Stimulated activated CD8-positive, alpha-beta memory T cell treated with anti-CD3 and anti-CD28 coated beads, Interleukin-15, amount 100 ng/mL, for 1 hour (primary cell): Measurements from ENCODE around the gene XIRP2.
"Not testable (repeated sequence)": the region's sequence is repeated elsewhere in the genome, so short reads cannot be mapped to it uniquely, and the experiment has no call there.

Experiments
- DNase-seq: peaks from one replicate; pipeline ENCODE4 v3.0.0-alpha.2; 2020; ENCODE audit warnings: low read depth

XIRP2 gene

DNA sequence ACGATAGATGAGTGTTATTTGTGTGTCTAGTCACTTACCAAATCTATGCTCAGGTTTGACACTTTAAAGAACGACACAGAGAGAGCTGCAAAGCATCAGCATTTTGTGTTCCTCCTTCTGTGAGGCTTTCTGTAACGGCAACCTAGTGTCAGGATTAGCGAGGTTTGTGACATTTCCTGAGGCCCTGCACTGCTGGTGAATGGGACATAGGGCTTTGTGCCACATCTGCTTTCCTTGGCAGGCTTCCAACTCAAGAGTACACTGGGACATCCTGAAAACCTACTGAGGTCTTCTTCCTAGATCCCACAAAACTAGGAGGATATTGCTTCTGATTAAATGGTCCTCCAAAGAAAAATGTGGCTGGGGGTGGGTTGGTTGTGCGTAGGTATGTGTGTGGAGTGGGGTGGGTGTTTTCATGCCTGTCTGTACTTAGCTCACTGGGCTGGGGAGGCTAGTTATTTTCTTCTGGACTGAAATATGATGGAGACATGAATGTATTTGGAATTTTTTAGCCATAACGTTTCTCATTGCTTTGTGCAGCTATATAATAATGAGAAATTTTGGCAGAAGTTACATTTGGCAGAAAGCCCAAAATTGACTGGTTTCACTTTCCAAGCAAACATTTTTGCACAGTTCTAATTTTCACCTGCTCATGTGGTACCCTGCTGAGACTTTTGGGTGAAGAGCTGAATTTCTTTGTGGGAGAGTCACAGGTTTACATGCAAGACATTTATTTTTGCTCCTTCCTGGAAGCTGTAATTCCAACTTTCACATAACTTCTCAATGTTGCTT lies 308.4 kb downstream of the XIRP2 start:
- no peak for DNase-seq

GRCh38 chr2:167198009-167198408 lies 309.7 kb downstream of the XIRP2 start:
- no peak for DNase-seq

DNA sequence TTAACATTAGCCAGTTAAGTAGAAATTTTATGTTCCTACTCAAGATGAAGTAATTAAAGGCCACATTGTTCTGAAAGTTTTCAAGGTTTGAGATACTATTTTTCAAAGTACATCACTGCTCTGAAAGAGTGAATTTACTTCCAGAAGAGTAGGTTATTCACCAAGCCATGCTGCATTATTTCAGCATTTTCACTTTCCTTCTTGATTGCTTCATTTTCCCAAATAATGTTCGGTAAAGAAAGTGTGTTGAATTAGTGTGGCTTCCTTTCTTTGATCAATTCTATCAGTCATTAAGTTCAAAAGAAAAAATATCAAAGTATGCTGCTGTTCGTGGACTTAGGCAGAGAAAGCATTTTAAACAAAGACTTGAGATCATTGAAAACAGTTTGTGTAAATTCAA lies 310.3 kb downstream of the XIRP2 start:
- no peak for DNase-seq

DNA sequence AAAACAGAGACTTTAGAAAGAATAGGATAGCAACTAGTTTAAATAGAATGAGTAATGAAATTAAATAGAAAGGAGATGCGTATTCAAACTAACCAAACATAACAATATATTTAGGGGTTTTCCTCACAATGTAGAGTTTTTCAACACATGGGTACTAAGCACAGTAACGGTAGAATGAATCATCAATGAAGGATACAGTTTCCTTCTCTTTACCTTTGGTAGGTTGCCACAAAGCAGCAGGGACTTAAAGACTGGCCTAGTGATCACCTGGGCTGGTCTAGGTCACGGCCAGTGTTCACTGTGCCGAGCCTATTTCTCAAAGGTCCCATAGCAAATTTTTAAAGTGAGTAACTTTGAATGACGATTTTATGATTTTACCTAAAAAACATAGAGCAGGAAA lies 311.7 kb downstream of the XIRP2 start:
- DNase-seq: no peak

DNA sequence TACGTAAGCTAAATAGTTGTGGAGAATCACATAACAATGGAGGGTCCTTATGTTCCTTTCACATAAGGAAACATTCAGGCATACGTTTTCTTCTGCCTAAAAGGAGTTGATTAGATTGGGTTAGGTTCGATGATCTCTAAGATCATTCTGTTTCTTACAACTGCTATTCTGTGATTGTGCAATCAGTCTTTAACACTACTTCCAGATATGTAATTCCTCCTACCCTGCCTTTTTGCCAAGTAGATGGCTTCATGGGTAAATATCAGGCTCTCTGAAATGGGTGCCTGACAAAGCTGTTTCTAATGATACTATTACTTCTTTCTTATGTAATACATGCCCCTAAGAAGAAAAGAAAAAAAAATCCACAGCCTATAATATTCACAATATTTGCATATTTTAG lies 321.5 kb downstream of the XIRP2 start:
- DNase-seq: no peak

GRCh38 chr2:167212014-167212648 lies 323.9 kb downstream of the XIRP2 start:
- DNase-seq: no peak

DNA sequence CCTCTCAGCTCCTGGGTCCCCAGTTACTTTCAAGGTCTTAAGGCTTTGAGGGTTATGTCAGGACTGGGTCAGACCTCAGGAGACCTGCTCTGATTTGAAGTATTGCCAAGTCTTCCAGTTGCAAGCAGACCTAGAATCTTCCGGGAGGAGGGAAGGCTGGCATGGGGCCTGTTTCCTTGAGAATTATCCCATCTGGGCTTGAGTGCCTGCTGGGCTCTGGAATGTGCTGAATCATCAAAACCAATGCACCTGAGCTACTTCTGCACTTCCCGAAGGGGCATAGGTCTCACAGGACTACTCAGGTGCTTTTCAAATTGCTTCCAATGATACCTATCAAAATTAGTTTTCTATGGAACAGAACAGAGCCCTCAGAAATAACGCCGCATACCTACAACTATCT lies 327.3 kb downstream of the XIRP2 start:
- no peak for DNase-seq

GRCh38 chr2:167237478-167237877 lies 349.2 kb downstream of the XIRP2 start:
- DNase-seq: no peak

DNA sequence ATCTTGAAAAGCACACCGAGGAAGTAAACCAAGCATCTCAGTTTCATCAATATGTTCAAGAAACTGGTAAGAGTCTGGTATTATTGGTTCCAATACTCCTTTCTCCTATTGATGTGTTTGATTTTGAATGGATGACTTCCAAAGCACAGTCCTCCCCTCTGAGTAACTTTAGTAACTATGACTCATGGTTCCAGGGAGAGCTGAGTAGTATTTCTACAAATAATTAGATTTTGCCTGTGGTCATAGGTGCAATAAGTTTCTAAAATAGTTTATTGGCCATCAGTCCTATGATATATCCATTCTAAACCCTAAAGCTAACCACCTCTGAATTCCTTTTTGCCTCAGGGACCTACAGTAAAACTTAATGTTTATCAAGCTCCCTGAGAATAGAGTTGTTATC lies 352.4 kb downstream of the XIRP2 start:
- DNase-seq: no peak

DNA sequence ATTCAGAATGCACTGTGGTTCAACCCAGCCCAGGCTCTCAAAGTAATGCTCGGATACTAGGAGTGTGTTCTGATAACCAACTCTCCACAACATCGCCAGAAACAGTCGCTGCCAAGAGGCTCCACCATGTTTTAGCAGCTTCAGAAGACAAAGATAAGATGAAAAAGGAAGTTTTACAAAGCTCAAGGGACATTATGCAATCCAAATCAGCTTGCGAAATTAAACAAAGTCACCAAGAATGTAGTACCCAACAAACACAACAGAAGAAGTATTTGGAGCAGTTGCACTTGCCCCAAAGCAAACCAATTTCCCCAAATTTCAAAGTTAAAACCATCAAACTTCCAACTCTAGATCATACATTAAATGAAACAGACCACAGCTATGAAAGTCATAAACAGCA lies 360.9 kb downstream of the XIRP2 start:
- no peak for DNase-seq

DNA sequence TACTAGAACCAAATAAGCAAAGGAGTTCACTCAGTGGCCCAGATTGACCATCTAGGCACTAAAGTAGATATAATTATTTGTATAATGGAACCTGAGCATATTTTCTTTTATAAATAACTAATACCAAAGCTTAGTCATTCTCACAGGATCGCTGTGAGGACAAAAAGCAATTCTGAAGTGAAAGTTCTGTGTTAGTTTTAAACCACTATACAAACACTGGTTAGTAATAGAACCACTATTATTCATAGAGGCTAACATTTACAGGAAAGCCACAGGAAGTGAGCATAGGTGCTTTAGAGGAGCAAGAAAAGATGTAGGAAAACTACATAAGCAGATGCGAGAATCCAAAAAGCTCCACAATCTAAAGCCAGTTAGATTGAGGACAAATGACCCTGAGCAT lies 364.7 kb downstream of the XIRP2 start:
- DNase-seq: no peak

- no peak for DNase-seq
Measured at GRCh38 chr2:167254721-167255120, 366.4 kb downstream of the XIRP2 start.

GRCh38 chr2:167258712-167259111 lies 370.4 kb downstream of the XIRP2 start:
- DNase-seq: no peak

DNA sequence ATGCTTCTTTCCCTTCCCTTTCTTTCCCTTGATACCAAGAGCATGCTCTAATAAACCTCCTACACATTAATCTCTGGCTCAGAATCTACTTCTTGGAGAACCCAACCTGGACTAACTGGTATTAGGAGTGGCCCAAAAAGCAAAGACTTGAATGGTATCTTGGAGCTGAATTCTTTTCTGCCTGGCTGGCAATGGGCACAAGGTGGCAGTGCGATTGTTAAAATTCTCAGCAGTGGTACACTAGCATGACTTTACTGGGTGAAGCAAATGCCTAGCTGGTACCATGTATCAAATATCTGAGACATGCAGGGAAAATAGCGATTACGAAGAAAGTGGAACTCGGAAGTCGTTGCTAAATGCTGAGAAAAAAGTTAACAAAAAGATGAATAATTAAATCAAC lies 376.1 kb downstream of the XIRP2 start:
- no peak for DNase-seq

GRCh38 chr2:167265004-167265403 lies 376.7 kb downstream of the XIRP2 start:
- DNase-seq: no peak

- no peak for DNase-seq
Measured at GRCh38 chr2:167265722-167266121, 377.4 kb downstream of the XIRP2 start.

DNA sequence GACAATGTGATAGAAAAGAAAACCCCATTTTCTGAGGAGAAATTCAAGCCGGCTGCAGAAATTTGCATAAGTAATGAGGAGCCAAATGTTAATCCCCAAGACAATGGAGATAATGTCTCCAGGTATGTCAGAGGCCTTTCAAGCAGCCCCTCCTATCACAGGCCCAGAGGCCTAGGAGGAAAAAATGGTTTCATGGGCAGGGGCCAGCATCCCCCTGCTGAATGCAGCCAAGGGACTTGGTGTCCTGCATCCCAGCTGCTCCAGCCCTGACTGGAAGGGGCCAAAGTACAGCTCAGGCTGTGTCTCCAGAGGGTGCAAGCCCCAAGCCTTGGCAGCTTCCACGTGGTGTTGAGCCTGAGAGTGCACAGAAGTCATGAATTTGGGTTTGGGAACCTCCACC lies 380.0 kb downstream of the XIRP2 start:
- DNase-seq: not testable (repeated sequence)

DNA sequence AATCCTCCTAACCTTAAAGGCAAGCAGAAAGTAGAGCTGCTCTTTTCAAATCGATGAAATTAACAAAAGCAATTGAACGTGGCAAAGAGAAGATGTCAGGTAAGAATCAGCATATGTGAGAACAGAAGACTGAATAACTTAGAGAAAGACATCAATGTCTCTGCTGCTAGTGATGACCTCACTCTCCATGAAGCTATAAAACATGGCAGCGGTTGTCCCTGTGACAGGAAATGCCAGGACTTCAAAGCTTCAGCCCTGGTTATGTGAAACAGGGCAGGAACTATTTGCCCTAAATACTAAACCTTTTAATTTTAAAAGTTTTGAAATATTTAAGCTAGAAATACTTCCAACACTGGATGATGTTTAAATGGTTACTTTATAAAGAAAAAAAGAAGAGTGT lies 383.7 kb downstream of the XIRP2 start:
- DNase-seq: no peak

DNA sequence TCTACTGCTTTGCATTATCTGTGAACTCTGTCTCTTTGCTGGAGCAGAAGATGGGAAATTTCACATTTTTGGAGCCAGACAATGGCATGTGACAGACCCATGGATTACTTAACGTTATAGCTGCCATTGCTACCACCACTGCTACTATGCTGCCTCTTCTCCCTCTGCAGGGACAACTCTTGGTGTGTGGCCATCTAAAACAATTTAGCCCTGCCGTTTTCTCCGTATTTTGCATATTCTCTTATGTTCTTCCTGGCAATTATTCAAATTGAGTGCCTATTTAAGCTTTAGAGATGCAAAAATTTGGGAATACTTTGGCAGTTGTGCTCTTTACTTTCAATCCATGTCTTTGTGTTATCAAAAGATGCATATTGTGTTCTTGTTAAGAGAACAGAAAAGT lies 386.8 kb downstream of the XIRP2 start:
- DNase-seq: no peak

GRCh38 chr2:167279810-167280209 lies 391.5 kb downstream of the XIRP2 start:
- no peak for DNase-seq

DNA sequence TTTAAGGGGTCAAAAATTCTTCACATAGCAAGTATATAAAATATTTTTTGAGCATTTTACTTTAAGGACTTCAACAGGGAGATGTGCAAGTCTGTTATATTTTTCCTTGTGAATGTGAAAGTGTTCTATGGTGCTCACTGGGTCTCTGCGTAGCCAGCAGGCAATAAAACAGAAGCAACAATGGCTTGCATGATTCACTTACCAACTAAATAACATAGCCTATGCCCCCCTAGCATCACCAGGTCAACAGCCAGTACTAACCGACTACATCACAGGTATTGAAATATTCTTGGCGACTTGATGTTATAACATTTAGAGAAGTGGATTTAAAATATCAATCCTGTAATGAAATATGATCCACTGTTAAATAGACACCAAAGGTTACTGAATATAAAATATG lies 398.9 kb downstream of the XIRP2 start:
- DNase-seq: no peak

- DNase-seq: no peak
Measured at GRCh38 chr2:167289651-167290410, 401.6 kb downstream of the XIRP2 start.
